Panc1 (cell line): ENCODE results near the gene USP48. TPM values are rescaled to one million over a fixed set of nuclear protein-coding genes. Genes with fewer than 3 reads are reported as not detected.
"Not testable (repeated sequence)": the region's sequence is repeated elsewhere in the genome, so short reads cannot be mapped to it uniquely, and the experiment has no call there.

Source experiments
- ATAC-seq: fragments of 200-7000 bp; cut with Tn5 transposase; 2 replicates; pipeline ENCODE4 v1.9.1; 2020; ENCODE audit warnings: mild to moderate bottlenecking, moderate library complexity
- BruUV-seq: library from RNA; stranded (reverse); fragments of 400-500 nt; replicated peaks from 2 replicates; lab custom pipeline; 2021; lab: Mats Ljungman, UMichigan
- CTCF ChIA-PET: fragments of 300-600 bp; sonication (Branson Sonifier 250); formaldehyde crosslinking; loops from one replicate; lab custom pipeline; 2022; ENCODE audit warnings: antibody characterized with exemption; lab: Charles Lee
- POLR2A ChIA-PET: fragments of 300-600 bp; sonication (Branson Sonifier 250); formaldehyde crosslinking; loops from one replicate; lab custom pipeline; 2022; ENCODE audit warnings: antibody characterized with exemption; lab: Charles Lee
- DNase-seq: peaks from one replicate; pipeline ENCODE4 v3.0.0-alpha.2; 2010; ENCODE audit warnings: low read depth, low spot score
- H3K27ac ChIP-seq: 2 replicates; pipeline ENCODE4 v1.5.1; 2011; ENCODE audit warnings: mild to moderate bottlenecking, low read length, inconsistent platforms
- H3K27me3 ChIP-seq: fragments of 200-500 bp; sonication (Bioruptor generic); 2 replicates; pipeline ENCODE4 v1.6.0; 2014; ENCODE audit warnings: low read length, inconsistent platforms; ENCODE audit not compliant: control insufficient read depth, insufficient read depth
- H3K36me3 ChIP-seq: fragments of 200-500 bp; sonication (Bioruptor generic); 2 replicates; pipeline ENCODE4 v1.5.1; 2014; ENCODE audit warnings: inconsistent platforms, mild to moderate bottlenecking, low read length, moderate library complexity; ENCODE audit not compliant: control insufficient read depth, insufficient read depth
- H3K4me1 ChIP-seq: 2 replicates; pipeline ENCODE4 v1.5.1; 2011; ENCODE audit warnings: inconsistent platforms, mild to moderate bottlenecking, low read length, moderate library complexity; ENCODE audit not compliant: control insufficient read depth, insufficient read depth
- H3K4me3 ChIP-seq, 2 experiments: 2 replicates each; pipeline ENCODE4 v1.5.1; 2011 to 2012; ENCODE audit warnings: low read depth in 2 of 2, low read length in 2 of 2, mild to moderate bottlenecking in 2 of 2, inconsistent platforms in 1 of 2, moderate library complexity in 1 of 2
- H3K9me3 ChIP-seq: fragments of 200-500 bp; sonication (Bioruptor generic); 2 replicates; pipeline ENCODE4 v1.5.1; 2014; ENCODE audit warnings: low read depth, mild to moderate bottlenecking, inconsistent platforms, low read length, moderate library complexity; ENCODE audit not compliant: control insufficient read depth, insufficient read depth
- POLR2AphosphoS5 ChIP-seq: IDR thresholded peaks from 2 replicates; pipeline ENCODE4 v1.6.1; 2012; ENCODE audit warnings: mild to moderate bottlenecking, low read depth, low read length, moderate library complexity
- REST ChIP-seq, 2 experiments: IDR thresholded peaks; 2 replicates each; pipeline ENCODE4 v1.6.1; 2011 to 2012; ENCODE audit warnings: low read depth in 2 of 2, control low read depth in 1 of 2, low read length in 1 of 2, mild to moderate bottlenecking in 1 of 2, moderate library complexity in 1 of 2; ENCODE audit not compliant: insufficient read depth in 1 of 2
- SIN3A ChIP-seq: IDR thresholded peaks from 2 replicates; pipeline ENCODE4 v1.6.1; 2012; ENCODE audit warnings: low read depth, mild to moderate bottlenecking, low read length, moderate library complexity, borderline replicate concordance; ENCODE audit not compliant: insufficient read depth
- TCF7L2 ChIP-seq: IDR thresholded peaks from 2 replicates; pipeline ENCODE4 v1.6.1; 2011; ENCODE audit warnings: mild to moderate bottlenecking, low read depth, low read length, inconsistent platforms
- in situ Hi-C: cut with HindIII; loops from 2 replicates; pipeline ENCODE4 v1.10.0; 2016; ENCODE audit warnings: low sequenced_read_pairs, low pct_unique_long_range_greater_than_20kb
- intact Hi-C: fragments of 100-400 bp; cut with micrococcal nuclease; formaldehyde crosslinking; loops from one replicate; pipeline ENCODE4 v1.10.0; 2022; ENCODE audit not compliant: unreplicated experiment
- total RNA-seq: library from RNA; stranded (reverse); gene quantifications from one replicate; pipeline ENCODE4 v1.2.1, GENCODE V29; 2021; ENCODE audit not compliant: unreplicated experiment
- TF ChIP-seq, protein P1 (sequence below): fragments of 450-650 bp; IDR thresholded peaks from 2 replicates; pipeline ENCODE4 v1.5.1; 2017; ENCODE audit warnings: mild to moderate bottlenecking

The USP48 gene
- total RNA-seq, 1 experiment from 2014 or later = 71.6 TPM

DNA sequence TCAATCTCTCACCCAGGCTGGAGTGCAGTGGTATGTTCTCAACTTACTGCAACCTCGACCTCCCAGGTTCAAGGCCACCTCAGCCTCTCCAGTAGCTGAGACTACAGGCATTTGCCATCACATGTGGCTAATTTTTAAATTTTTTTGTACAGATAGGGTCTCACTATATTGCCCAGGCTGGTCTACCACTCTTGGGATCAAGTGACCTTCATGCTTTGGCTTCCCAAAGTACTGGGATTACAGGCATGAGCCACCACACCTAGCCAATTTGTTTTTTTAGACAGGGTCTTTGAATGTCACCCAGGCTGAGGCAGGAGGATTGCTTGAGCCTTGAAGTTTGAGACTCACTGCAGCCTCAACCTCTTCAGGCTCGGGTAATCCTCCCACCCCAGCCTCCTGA, 10.2 kb upstream of the USP48 start:
- Histone ChIP-seq H3K4me1 (no peaks in the 10 kb centered on the region), H3K4me3 (no peak overlapping the region), H3K9me3 (no peaks in the 10 kb centered on the region; the same call in 1 of the 2 replicates), H3K27me3 (no peaks in the 10 kb centered on the region), H3K27ac (no peak overlapping the region), H3K36me3 (no peaks in the 10 kb centered on the region)
- no TSS peak for BruUV-seq
- ChIA-PET CTCF (no interaction called here), POLR2A (no interaction called here)
- no peak for ATAC-seq
- in situ Hi-C loops = no loop called here
- intact Hi-C loops = no loop called here
- DNase-seq = no peak
- no peak for TF ChIP-seq POLR2AphosphoS5
- no peak for TF ChIP-seq REST (IDR thresholded peaks at IDR 0.05; ENCODE audit: insufficient read depth in 1 of 2, low read depth in 2 of 2, low read length in 1 of 2)
- no peak for TF ChIP-seq TCF7L2
- no peak for TF ChIP-seq SIN3A

GRCh38 chr1:21786640-21787039, 3.7 kb upstream of the USP48 start:
- no peak for TF ChIP-seq TCF7L2
- no peak for TF ChIP-seq REST (IDR thresholded peaks at IDR 0.05; ENCODE audit: insufficient read depth in 1 of 2, low read depth in 2 of 2, low read length in 1 of 2)
- TF ChIP-seq POLR2AphosphoS5 = no peak
- TF ChIP-seq, protein P1, sequence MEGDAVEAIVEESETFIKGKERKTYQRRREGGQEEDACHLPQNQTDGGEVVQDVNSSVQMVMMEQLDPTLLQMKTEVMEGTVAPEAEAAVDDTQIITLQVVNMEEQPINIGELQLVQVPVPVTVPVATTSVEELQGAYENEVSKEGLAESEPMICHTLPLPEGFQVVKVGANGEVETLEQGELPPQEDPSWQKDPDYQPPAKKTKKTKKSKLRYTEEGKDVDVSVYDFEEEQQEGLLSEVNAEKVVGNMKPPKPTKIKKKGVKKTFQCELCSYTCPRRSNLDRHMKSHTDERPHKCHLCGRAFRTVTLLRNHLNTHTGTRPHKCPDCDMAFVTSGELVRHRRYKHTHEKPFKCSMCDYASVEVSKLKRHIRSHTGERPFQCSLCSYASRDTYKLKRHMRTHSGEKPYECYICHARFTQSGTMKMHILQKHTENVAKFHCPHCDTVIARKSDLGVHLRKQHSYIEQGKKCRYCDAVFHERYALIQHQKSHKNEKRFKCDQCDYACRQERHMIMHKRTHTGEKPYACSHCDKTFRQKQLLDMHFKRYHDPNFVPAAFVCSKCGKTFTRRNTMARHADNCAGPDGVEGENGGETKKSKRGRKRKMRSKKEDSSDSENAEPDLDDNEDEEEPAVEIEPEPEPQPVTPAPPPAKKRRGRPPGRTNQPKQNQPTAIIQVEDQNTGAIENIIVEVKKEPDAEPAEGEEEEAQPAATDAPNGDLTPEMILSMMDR = no peak
- no peak for TF ChIP-seq SIN3A
- Histone ChIP-seq H3K27me3 (no peaks in the 10 kb centered on the region), H3K36me3 (no peaks in the 10 kb centered on the region), H3K27ac (no peak overlapping the region), H3K9me3 (no peaks in the 10 kb centered on the region), H3K4me1 (0 out of 2 replicates have a peak, but pooled peaks cover 5% of the 10 kb centered on the region), H3K4me3 (no peak overlapping the region)
- DNase-seq (no peak), ATAC-seq (no peak)
- in situ Hi-C loops = no loop called here
- POLR2A ChIA-PET = no interaction called here
- CTCF ChIA-PET = no interaction called here
- no TSS peak for BruUV-seq
- intact Hi-C loops = no loop called here

DNA sequence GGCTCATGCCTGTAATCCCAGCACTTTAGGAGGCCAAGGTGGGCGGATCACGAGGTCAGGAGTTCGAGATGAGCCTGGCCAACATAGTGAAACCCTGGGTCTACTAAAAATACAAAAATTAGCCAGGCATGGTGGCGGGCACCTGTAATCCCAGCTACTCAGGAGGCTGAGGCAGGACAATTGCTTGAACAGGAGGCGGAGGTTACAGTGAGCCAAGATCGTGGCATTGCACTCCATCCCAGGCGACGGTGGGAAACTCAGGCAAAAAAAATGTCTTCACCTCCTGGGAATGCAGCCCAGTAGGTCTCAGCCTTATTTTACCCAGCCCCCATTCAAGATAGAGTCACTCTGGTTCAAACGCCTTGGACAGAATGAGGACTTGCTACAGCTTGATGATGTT, 2.8 kb upstream of the USP48 start:
- H3K27me3 ChIP-seq, ATAC-seq, DNase-seq, H3K9me3 ChIP-seq, H3K36me3 ChIP-seq, H3K4me3 ChIP-seq, POLR2A ChIA-PET, BruUV-seq, intact Hi-C loops, H3K27ac ChIP-seq, in situ Hi-C loops, H3K4me1 ChIP-seq: not testable (repeated sequence)
- CTCF ChIA-PET = interaction anchor here (0.6 kb wide), 1 partner anchor 10 kb away, joined by 7 read pairs; no protein-coding TSS in a partner anchor
